K562 (cell line): ENCODE results near the gene PPP1R12B. TPM values are rescaled to one million over a fixed set of nuclear protein-coding genes. Genes with fewer than 3 reads are reported as not detected.
A peak's percentile ranks its signal among the peaks of the same experiment; 100 is the strongest.
"Not testable (repeated sequence)": the region's sequence is repeated elsewhere in the genome, so short reads cannot be mapped to it uniquely, and the experiment has no call there.

Source experiments
- ATAC-seq: fragments of 200-7000 bp; cut with Tn5 transposase; 3 replicates; pipeline ENCODE4 v1.9.1; 2020; ENCODE audit warnings: moderate library complexity
- BruUV-seq: library from RNA; stranded (reverse); fragments of 400-500 nt; replicated peaks from 2 replicates; lab custom pipeline; 2021; lab: Mats Ljungman, UMichigan
- CTCF ChIA-PET: fragments of 300-600 bp; formaldehyde crosslinking; extraction: SDS; loops from one replicate; lab custom pipeline; 2021; ENCODE audit warnings: low intra/inter-chr PET ratio; lab: Yijun Ruan, JAX
- POLR2A ChIA-PET: fragments of 300-600, 350-650 bp; sonication (Branson Sonifier 250); formaldehyde crosslinking; extraction: SDS; loops from one replicate; lab custom pipeline; 2021; ENCODE audit warnings: antibody characterized with exemption, inconsistent platforms; lab: Yijun Ruan, JAX
- DNase-seq, 4 experiments: peaks; one replicate each; pipeline versions ENCODE4 v3.0.0 to v3.0.0-alpha.2; 2011 to 2018; ENCODE audit warnings: low spot score in 3 of 4, mixed read lengths in 3 of 4; ENCODE audit errors: extremely low read depth in 1 of 4
- FAIRE-seq: peaks from 2 replicates; lab custom pipeline; 2011; peaks lifted over from hg19 to GRCh38; lab: Jason Lieb, UNC
- H2AFZ ChIP-seq: 2 replicates; pipeline ENCODE4 v1.6.0; 2011; ENCODE audit warnings: low read depth, low read length, control low read depth, inconsistent platforms
- H3K27ac ChIP-seq: fragments of 200-600 bp; 3 replicates; pipeline ENCODE4 v1.8.0; 2011; ENCODE audit warnings: low read depth, mild to moderate bottlenecking, control low read depth, inconsistent platforms, low read length, moderate library complexity, mixed read lengths; ENCODE audit errors: extremely low read depth
- H3K27me3 ChIP-seq, 2 experiments: fragments of 300-600 bp in 1 of 2; 2 replicates in 1 of 2; 3 replicates in 1 of 2; pipeline versions ENCODE4 v1.6.0 to v1.8.0; 2011; ENCODE audit warnings: inconsistent platforms in 2 of 2, low read length in 2 of 2, mild to moderate bottlenecking in 1 of 2, mixed read lengths in 1 of 2, moderate library complexity in 1 of 2; ENCODE audit not compliant: control insufficient read depth in 2 of 2, insufficient read depth in 2 of 2
- H3K36me3 ChIP-seq: fragments of 300-600 bp; 3 replicates; pipeline ENCODE4 v1.8.0; 2011; ENCODE audit warnings: mild to moderate bottlenecking, low read length, inconsistent platforms; ENCODE audit not compliant: control insufficient read depth, insufficient read depth
- H3K4me1 ChIP-seq, 2 experiments: fragments of 200-600 bp in 1 of 2; replicated peaks in 1 of 2; 2 replicates in 1 of 2; 3 replicates in 1 of 2; pipeline versions ENCODE4 v1.5.1 to v1.8.0; 2011; ENCODE audit warnings: inconsistent platforms in 2 of 2, low read length in 2 of 2, mild to moderate bottlenecking in 1 of 2, mixed read lengths in 1 of 2, moderate library complexity in 1 of 2; ENCODE audit not compliant: control insufficient read depth in 2 of 2, insufficient read depth in 2 of 2
- H3K4me2 ChIP-seq: 2 replicates; pipeline ENCODE4 v1.6.1; 2011; ENCODE audit warnings: low read length, control low read depth, inconsistent platforms, mixed read lengths; ENCODE audit not compliant: insufficient read depth
- H3K4me3 ChIP-seq: fragments of 200-600 bp; sonication (generic), shearing (Covaris generic); 2 replicates; pipeline ENCODE4 v1.5.1; 2016; ENCODE audit warnings: control low read depth, inconsistent platforms
- H3K79me2 ChIP-seq: fragments of 200-600 bp; 3 replicates; pipeline ENCODE4 v1.8.0; 2011; ENCODE audit warnings: low read length, inconsistent platforms; ENCODE audit not compliant: control insufficient read depth, insufficient read depth
- H3K9ac ChIP-seq, 2 experiments: 2 replicates each; pipeline versions ENCODE4 v1.6.0 to v1.6.1; 2011; ENCODE audit warnings: low read depth in 2 of 2, low read length in 2 of 2, control low read depth in 1 of 2, inconsistent platforms in 1 of 2, mild to moderate bottlenecking in 1 of 2, mixed read lengths in 1 of 2; ENCODE audit not compliant: insufficient read depth in 1 of 2
- H3K9me1 ChIP-seq: one replicate; pipeline ENCODE4 v1.6.0; 2011; ENCODE audit warnings: inconsistent platforms, mild to moderate bottlenecking, low read length, moderate library complexity; ENCODE audit not compliant: control insufficient read depth, insufficient read depth
- H3K9me3 ChIP-seq: replicated peaks from 2 replicates; pipeline ENCODE4 v1.5.1; 2011; ENCODE audit warnings: low read depth, low read length, inconsistent platforms; ENCODE audit not compliant: control insufficient read depth, insufficient read depth
- H4K20me1 ChIP-seq: replicated peaks from 2 replicates; pipeline ENCODE4 v1.6.1; 2011; ENCODE audit warnings: low read length, inconsistent platforms, mixed read lengths; ENCODE audit not compliant: control insufficient read depth, insufficient read depth
- ADNP ChIP-seq: fragments of 200-800 bp; sonication (Bioruptor generic); IDR thresholded peaks from 2 replicates; pipeline ENCODE4 v1.6.1; 2016; ENCODE audit warnings: missing genetic modification characterization, missing compliant biosample characterization
- HNRNPK ChIP-seq: fragments of 200-400 bp; formaldehyde crosslinking; IDR thresholded peaks from one replicate; pipeline ENCODE4 v1.6.1; 2018; ENCODE audit warnings: mild to moderate bottlenecking, low read depth, low read length; ENCODE audit not compliant: poor library complexity, severe bottlenecking
- SMAD2 ChIP-seq: fragments of 150-350 bp; IDR thresholded peaks from 2 replicates; pipeline ENCODE4 v1.6.1; 2014; ENCODE audit warnings: low read depth, mild to moderate bottlenecking, low read length
- ZBTB40 ChIP-seq, 2 experiments: fragments of 450-650 bp in 1 of 2; sonication (generic) in 1 of 2; formaldehyde crosslinking in 1 of 2; IDR thresholded peaks; 2 replicates each; pipeline versions ENCODE4 v1.7.1 to v1.9.0; 2016 to 2022; ENCODE audit warnings: inconsistent platforms in 1 of 2, mild to moderate bottlenecking in 1 of 2, missing genetic modification reagents in 1 of 2
- WGBS: fragments of 100-300 bp; shearing (Covaris generic); methylation state at CpG from one replicate; pipeline ENCODE4 v1.1.6; 2016; ENCODE audit warnings: low coverage, mixed read lengths; ENCODE audit not compliant: insufficient coverage; ENCODE audit errors: missing lambda C conversion rate; 5-methylcytosine and 5-hydroxymethylcytosine counted together
- in situ Hi-C: fragments of 300-500 bp; cut with MboI; formaldehyde crosslinking; loops from 4 replicates; pipeline ENCODE4 v1.15.0; 2018; ENCODE audit warnings: inconsistent platforms, mixed read lengths
- intact Hi-C: fragments of 100-400 bp; cut with micrococcal nuclease; formaldehyde crosslinking; loops from 2 replicates; pipeline ENCODE4 v1.14.2; 2022
- polyA plus RNA-seq, 8 experiments: library from polyadenylated mRNA; depleted of rRNA in 4 of 8; stranded (reverse) in 5 of 8; unstranded in 3 of 8; fragments of >200 nt; fragmentation: Nextera tagmentation in 2 of 8; fragmentation: Illumina TruSeq in 1 of 8; extraction: Ambion mirVana in 2 of 8; extraction: Trizol in 1 of 8; gene quantifications; 2 replicates each; pipeline versions ENCODE4 v1.2.1 to v1.2.3, GENCODE V29; 2011 to 2014; ENCODE audit warnings: inconsistent platforms in 1 of 8, missing spikeins in 1 of 8
- total RNA-seq, 7 experiments: library from RNA; depleted of rRNA in 6 of 7; stranded (reverse); fragments of >200 nt in 6 of 7; fragmentation: Illumina TruSeq in 2 of 7; extraction: Trizol in 2 of 7; gene quantifications; 2 replicates each; pipeline versions ENCODE4 v1.2.1 to v1.2.3, GENCODE V29; 2011 to 2021; ENCODE audit warnings: low replicate concordance in 1 of 7

PPP1R12B gene
- total and polyA plus RNA-seq, 9 of the 15 experiments (the other 6 are each of a cell fraction or from before 2014, with no cell fraction given), result 0.73 to 16.9 (median 13.6) TPM

- ATAC-seq, result no peak
- POLR2A ChIA-PET, result no interaction called here
- Histone ChIP-seq H3K79me2 (no peaks in the 10 kb centered on the region), H4K20me1 (no peaks in the 10 kb centered on the region), H3K4me2 (no peak overlapping the region), H3K9ac (no peak overlapping the region), H2AFZ (no peak overlapping the region), H3K9me1 (no peaks in the 10 kb centered on the region), H3K4me1 (no peaks in the 10 kb centered on the region), H3K27ac (no peak overlapping the region), H3K9me3 (no peaks in the 10 kb centered on the region), H3K36me3 (peaks cover 16% of the 10 kb centered on the region; the same call in 1 of the 3 replicates), H3K4me3 (no peak overlapping the region), H3K27me3 (no peaks in the 10 kb centered on the region)
- intact Hi-C loops, result no loop called here
- no peak for DNase-seq
- no peak for FAIRE-seq
- no CpG with 5 or more reads among the region's 4 CpGs for WGBS
- CTCF ChIA-PET, result interaction anchor here (0.7 kb wide), 1 partner anchor 145 kb away, joined by 3 read pairs; no protein-coding TSS in a partner anchor
- in situ Hi-C loops, result no loop called here
- no peak for TF ChIP-seq ADNP (tag)
- no peak for TF ChIP-seq SMAD2
- TF ChIP-seq ZBTB40 (IDR thresholded peaks at IDR 0.05), result peak; percentile 86
- no peak for TF ChIP-seq ZBTB40 (CRISPR knock-in tag; IDR thresholded peaks at IDR 0.05)
- peak; percentile 67 for TF ChIP-seq HNRNPK
- no TSS peak for BruUV-seq
Measured at GRCh38 chr1:202452508-202452907, 104.0 kb downstream of the PPP1R12B start.

GRCh38 chr1:202456372-202457169 lies 108.1 kb downstream of the PPP1R12B start:
- 74% methylated on average over 5 of the region's 5 CpGs for WGBS
- FAIRE-seq, H2AFZ ChIP-seq, ATAC-seq, H4K20me1 ChIP-seq, H3K4me1 ChIP-seq, in situ Hi-C loops, H3K79me2 ChIP-seq, DNase-seq, H3K9me3 ChIP-seq, H3K4me3 ChIP-seq, H3K27me3 ChIP-seq, intact Hi-C loops, CTCF ChIA-PET, H3K27ac ChIP-seq, H3K4me2 ChIP-seq, BruUV-seq, H3K36me3 ChIP-seq, H3K9ac ChIP-seq, H3K9me1 ChIP-seq: not testable (repeated sequence)
- POLR2A ChIA-PET, result interaction anchor here (0.6 kb wide), 1 partner anchor 182 kb away, joined by 3 read pairs; no protein-coding TSS in a partner anchor
